ENCODE measurements around the gene EXD1.

DNA sequence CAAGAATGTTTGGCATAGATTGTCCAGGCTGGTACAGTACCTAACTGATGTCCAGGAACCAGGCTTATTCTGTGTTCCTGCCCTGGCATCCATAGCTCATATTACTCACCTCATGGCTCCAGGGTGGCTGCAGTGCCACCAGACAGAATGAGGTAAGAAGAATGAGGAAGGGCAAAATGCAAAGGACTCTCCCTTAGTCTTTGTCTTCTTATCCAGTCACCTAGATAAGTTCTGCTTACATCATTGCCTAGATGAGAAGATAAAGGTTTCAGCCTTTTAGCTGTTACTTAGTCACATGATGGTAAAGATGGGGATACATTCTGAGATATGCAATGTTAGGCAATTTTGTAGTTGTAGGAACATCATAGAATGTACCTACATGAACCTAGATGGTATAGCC, 46.3 kb upstream of the EXD1 start:
- TF ChIP-seq POLR2A (IDR thresholded peaks at IDR 0.05), result no peak
- TF ChIP-seq, protein P1, sequence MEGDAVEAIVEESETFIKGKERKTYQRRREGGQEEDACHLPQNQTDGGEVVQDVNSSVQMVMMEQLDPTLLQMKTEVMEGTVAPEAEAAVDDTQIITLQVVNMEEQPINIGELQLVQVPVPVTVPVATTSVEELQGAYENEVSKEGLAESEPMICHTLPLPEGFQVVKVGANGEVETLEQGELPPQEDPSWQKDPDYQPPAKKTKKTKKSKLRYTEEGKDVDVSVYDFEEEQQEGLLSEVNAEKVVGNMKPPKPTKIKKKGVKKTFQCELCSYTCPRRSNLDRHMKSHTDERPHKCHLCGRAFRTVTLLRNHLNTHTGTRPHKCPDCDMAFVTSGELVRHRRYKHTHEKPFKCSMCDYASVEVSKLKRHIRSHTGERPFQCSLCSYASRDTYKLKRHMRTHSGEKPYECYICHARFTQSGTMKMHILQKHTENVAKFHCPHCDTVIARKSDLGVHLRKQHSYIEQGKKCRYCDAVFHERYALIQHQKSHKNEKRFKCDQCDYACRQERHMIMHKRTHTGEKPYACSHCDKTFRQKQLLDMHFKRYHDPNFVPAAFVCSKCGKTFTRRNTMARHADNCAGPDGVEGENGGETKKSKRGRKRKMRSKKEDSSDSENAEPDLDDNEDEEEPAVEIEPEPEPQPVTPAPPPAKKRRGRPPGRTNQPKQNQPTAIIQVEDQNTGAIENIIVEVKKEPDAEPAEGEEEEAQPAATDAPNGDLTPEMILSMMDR (IDR thresholded peaks at IDR 0.05), result no peak
- no peak for TF ChIP-seq EP300 (IDR thresholded peaks at IDR 0.05)
